ENCODE measurements around the gene PAPPA2. TPM values are rescaled to one million over a fixed set of nuclear protein-coding genes. Genes with fewer than 3 reads are reported as not detected.
A peak's percentile ranks its signal among the peaks of the same experiment; 100 is the strongest.

The PAPPA2 gene
- total RNA-seq, 2 experiments from 2014 or later = 0.19 to 0.37 TPM

- no peaks in the 10 kb centered on the region for H3K9me3 Mint-ChIP-seq
- no peaks in the 10 kb centered on the region for H3K4me1 Mint-ChIP-seq (ENCODE audit: low read depth)
- no peak for DNase-seq
- H3K27me3 Mint-ChIP-seq (ENCODE audit: low read depth) = no peaks in the 10 kb centered on the region
- intact Hi-C loops (cut with micrococcal nuclease) = no loop called here
- CTCF ChIA-PET = no interaction called here
- H3K36me3 Mint-ChIP-seq (ENCODE audit: low read depth) = no peaks in the 10 kb centered on the region
- no peak overlapping the region for H3K4me3 Mint-ChIP-seq
- H3K27ac Mint-ChIP-seq = no peak overlapping the region
Observed at GRCh38 chr1:176829261-176829660, 366.3 kb downstream of the PAPPA2 start.

DNA sequence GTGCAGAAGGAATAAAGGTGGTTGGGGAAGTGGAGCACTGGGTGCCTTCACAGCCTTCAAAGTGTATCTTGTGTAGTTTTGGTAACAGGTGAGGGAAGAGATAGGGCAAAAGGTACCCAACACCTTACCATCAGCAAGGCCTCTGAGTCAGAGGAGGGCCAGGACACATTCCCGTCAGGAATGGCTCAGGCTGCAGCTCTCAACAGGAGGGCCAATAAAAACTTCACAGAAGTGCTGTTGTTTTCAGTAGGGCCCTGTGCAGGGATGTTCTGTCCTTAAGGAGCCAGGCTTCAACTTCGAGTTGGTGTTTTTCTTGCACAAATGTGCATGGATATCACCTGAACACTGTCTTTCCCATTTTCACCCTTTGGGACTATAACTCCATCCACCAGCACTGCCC lies 368.2 kb downstream of the PAPPA2 start:
- no peak overlapping the region for H3K27ac Mint-ChIP-seq
- intact Hi-C loops (cut with micrococcal nuclease) = no loop called here
- no peaks in the 10 kb centered on the region for H3K27me3 Mint-ChIP-seq (ENCODE audit: low read depth)
- CTCF ChIA-PET = no interaction called here
- no peaks in the 10 kb centered on the region for H3K4me1 Mint-ChIP-seq (ENCODE audit: low read depth)
- no peaks in the 10 kb centered on the region for H3K9me3 Mint-ChIP-seq
- no peaks in the 10 kb centered on the region for H3K36me3 Mint-ChIP-seq (ENCODE audit: low read depth)
- no peak overlapping the region for H3K4me3 Mint-ChIP-seq
- DNase-seq = no peak

DNA sequence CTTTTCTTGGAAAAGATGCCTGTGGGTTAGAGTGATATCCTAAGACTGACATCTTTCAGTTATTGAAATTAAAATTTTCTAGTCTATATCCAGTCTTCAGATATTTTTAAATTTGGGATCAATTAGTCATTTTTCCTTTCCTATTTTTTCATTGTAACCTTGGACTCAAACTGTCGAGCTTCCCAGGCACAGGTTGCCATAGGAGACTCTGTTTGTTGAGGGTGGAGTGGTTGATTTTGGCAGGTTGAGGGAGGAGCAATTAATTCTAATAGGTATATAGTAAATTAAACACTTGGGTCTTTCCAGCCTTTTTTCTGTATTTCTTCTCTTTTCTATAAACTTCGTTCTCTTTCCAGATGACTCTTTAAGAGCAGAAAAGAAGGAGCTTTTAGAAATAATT lies 374.7 kb downstream of the PAPPA2 start:
- H3K27me3 Mint-ChIP-seq (ENCODE audit: low read depth) = peaks cover 5% of the 10 kb centered on the region
- DNase-seq = no peak

DNA sequence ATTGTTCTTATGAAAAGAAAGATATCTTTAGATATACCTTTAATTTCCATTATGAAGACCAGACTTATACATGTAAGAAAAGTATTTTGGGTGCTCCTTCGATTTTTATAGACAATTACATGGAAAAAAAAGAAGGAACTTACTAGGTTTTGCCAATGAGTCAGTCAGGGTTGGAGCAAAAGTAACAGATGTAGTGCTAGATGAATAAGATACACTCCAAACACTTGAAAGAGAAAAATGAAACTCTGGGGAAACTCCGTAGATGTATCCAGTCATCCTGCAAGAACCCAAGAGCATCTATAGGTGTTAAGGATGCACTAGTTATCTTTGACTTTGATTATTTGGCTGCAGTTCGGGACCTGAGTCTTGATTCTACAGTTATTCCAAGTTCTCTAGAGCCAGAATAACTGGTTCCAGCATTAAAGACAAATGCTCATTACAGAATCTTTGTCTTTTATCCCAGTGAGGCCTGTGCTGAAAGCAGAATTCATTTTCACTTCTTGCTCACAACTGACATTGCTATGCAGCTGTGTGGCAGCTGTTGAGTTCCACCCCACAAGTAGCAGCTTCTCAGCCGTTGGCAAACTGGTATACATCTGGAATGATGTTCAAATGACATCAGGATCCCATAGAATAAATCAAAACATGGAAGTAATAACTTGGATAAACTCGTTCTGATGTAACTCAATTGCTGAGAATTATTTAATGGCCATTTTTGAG lies 375.5 kb downstream of the PAPPA2 start:
- H3K4me3 Mint-ChIP-seq = no peak overlapping the region
- peaks cover 5% of the 10 kb centered on the region for H3K27me3 Mint-ChIP-seq (ENCODE audit: low read depth)
- H3K27ac Mint-ChIP-seq = no peak overlapping the region
- H3K9me3 Mint-ChIP-seq = no peaks in the 10 kb centered on the region
- no peaks in the 10 kb centered on the region for H3K4me1 Mint-ChIP-seq (ENCODE audit: low read depth)
- intact Hi-C loops (cut with micrococcal nuclease) = no loop called here
- no peak for DNase-seq
- no peaks in the 10 kb centered on the region for H3K36me3 Mint-ChIP-seq (ENCODE audit: low read depth)
- CTCF ChIA-PET = no interaction called here

More for the DNA sequence above, 374.7 kb downstream of the PAPPA2 start:
- Mint-ChIP-seq H3K4me3 (no peak overlapping the region), H3K27ac (no peak overlapping the region), H3K36me3 (ENCODE audit: low read depth) (no peaks in the 10 kb centered on the region), H3K9me3 (no peaks in the 10 kb centered on the region), H3K4me1 (ENCODE audit: low read depth) (no peaks in the 10 kb centered on the region)
- CTCF ChIA-PET = interaction anchor here (0.7 kb wide), 1 partner anchor 9 kb away, joined by 3 read pairs; no protein-coding TSS in a partner anchor
- intact Hi-C loops (cut with micrococcal nuclease) = no loop called here

DNA sequence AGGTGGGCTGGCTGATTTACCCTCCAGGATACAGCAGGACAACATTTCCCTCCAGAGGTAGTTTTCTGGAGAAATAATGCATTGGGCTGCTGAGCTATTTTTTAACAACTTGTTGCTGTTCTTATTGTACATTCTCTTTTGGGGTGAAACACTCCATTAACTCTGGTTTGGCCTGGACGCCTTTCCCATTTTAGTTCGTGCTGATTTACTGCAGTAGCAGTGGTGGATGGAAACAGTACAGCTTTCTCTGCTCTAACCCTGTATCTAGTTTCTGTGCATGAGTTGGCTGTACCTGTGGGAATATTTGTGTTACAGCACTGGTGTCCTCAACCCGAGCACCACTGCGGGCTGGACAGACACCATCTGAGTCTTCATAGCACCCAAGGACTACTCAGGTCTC lies 376.2 kb downstream of the PAPPA2 start:
- Mint-ChIP-seq H3K9me3 (no peaks in the 10 kb centered on the region), H3K27me3 (ENCODE audit: low read depth) (peaks cover 5% of the 10 kb centered on the region), H3K4me1 (ENCODE audit: low read depth) (no peaks in the 10 kb centered on the region), H3K36me3 (ENCODE audit: low read depth) (no peaks in the 10 kb centered on the region), H3K27ac (no peak overlapping the region), H3K4me3 (no peak overlapping the region)
- intact Hi-C loops (cut with micrococcal nuclease) = no loop called here
- DNase-seq = no peak
- CTCF ChIA-PET = no interaction called here

GRCh38 chr1:176841238-176841637 lies 378.3 kb downstream of the PAPPA2 start:
- Mint-ChIP-seq H3K4me3 (no peak overlapping the region), H3K9me3 (no peaks in the 10 kb centered on the region), H3K27me3 (ENCODE audit: low read depth) (peaks cover 5% of the 10 kb centered on the region), H3K4me1 (ENCODE audit: low read depth) (no peaks in the 10 kb centered on the region), H3K36me3 (ENCODE audit: low read depth) (no peaks in the 10 kb centered on the region), H3K27ac (no peak overlapping the region)
- intact Hi-C loops (cut with micrococcal nuclease) = no loop called here
- CTCF ChIA-PET = no interaction called here
- no peak for DNase-seq

GRCh38 chr1:176843352-176844297 lies 380.6 kb downstream of the PAPPA2 start:
- CTCF ChIA-PET = no interaction called here
- Mint-ChIP-seq H3K36me3 (ENCODE audit: low read depth) (no peaks in the 10 kb centered on the region), H3K4me3 (no peak overlapping the region), H3K9me3 (no peaks in the 10 kb centered on the region), H3K27ac (no peak overlapping the region), H3K27me3 (ENCODE audit: low read depth) (peaks cover 11% of the 10 kb centered on the region), H3K4me1 (ENCODE audit: low read depth) (no peaks in the 10 kb centered on the region)
- intact Hi-C loops (cut with micrococcal nuclease) = no loop called here
- peak; percentile 5 for DNase-seq

DNA sequence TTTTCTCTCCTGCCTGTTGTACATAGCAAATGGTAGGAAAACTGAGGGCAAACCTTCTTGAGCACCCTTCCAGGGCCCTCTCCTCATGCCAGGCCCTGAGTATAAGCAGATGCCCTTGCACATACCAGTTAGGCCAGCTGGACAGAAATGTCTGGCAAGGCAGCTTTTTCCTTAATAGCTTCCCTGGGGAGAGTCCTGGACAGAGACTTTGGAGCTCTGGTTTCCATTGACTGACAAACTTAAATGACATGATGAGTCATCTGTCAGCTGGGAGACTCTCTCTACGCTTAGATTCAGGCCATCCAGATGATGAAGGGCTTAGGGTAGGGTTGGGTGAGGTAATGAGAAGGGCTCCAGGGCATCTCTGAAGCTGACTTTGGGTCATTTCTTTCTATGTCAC lies 384.1 kb downstream of the PAPPA2 start:
- CTCF ChIA-PET = interaction anchor here (0.6 kb wide), 1 partner anchor 10 kb away, joined by 3 read pairs; no protein-coding TSS in a partner anchor
- H3K4me1 Mint-ChIP-seq (ENCODE audit: low read depth) = no peaks in the 10 kb centered on the region
- no peaks in the 10 kb centered on the region for H3K9me3 Mint-ChIP-seq
- H3K27me3 Mint-ChIP-seq (ENCODE audit: low read depth) = peaks cover 9% of the 10 kb centered on the region
- DNase-seq = no peak
- H3K27ac Mint-ChIP-seq = no peak overlapping the region
- no peak overlapping the region for H3K4me3 Mint-ChIP-seq
- intact Hi-C loops (cut with micrococcal nuclease) = no loop called here
- H3K36me3 Mint-ChIP-seq (ENCODE audit: low read depth) = no peaks in the 10 kb centered on the region

DNA sequence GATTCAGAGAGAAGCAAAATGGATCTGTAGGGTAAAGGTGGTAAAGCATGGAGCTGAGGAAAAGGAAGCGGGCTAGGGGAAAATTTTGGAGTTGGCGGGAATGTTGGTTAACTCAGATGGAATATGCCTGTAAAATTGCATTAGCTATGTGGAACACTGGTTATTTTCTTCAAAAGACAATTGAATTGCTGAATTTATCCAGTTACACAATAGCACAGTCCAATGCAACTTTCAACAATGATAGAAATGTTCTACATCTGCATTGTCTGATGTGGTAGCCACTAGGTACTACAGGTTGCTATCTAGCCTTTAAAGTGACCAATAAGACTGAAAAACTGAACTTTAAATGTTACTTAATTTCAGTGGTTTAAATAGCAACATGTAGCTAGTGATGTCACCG lies 386.3 kb downstream of the PAPPA2 start:
- intact Hi-C loops (cut with micrococcal nuclease) = no loop called here
- Mint-ChIP-seq H3K27ac (no peak overlapping the region), H3K36me3 (ENCODE audit: low read depth) (no peaks in the 10 kb centered on the region), H3K27me3 (ENCODE audit: low read depth) (peaks cover 11% of the 10 kb centered on the region), H3K9me3 (no peaks in the 10 kb centered on the region), H3K4me3 (no peak overlapping the region), H3K4me1 (ENCODE audit: low read depth) (no peaks in the 10 kb centered on the region)
- DNase-seq = no peak
- CTCF ChIA-PET = interaction anchor here (1.0 kb wide), 1 partner anchor 23 kb away, joined by 3 read pairs; no protein-coding TSS in a partner anchor

GRCh38 chr1:176850871-176851270 lies 387.9 kb downstream of the PAPPA2 start:
- H3K27me3 Mint-ChIP-seq (ENCODE audit: low read depth) = peaks cover 11% of the 10 kb centered on the region
- intact Hi-C loops (cut with micrococcal nuclease) = no loop called here
- no peaks in the 10 kb centered on the region for H3K4me1 Mint-ChIP-seq (ENCODE audit: low read depth)
- no peak overlapping the region for H3K27ac Mint-ChIP-seq
- CTCF ChIA-PET = no interaction called here
- DNase-seq = no peak
- H3K36me3 Mint-ChIP-seq (ENCODE audit: low read depth) = no peaks in the 10 kb centered on the region
- H3K4me3 Mint-ChIP-seq = no peak overlapping the region
- no peaks in the 10 kb centered on the region for H3K9me3 Mint-ChIP-seq

DNA sequence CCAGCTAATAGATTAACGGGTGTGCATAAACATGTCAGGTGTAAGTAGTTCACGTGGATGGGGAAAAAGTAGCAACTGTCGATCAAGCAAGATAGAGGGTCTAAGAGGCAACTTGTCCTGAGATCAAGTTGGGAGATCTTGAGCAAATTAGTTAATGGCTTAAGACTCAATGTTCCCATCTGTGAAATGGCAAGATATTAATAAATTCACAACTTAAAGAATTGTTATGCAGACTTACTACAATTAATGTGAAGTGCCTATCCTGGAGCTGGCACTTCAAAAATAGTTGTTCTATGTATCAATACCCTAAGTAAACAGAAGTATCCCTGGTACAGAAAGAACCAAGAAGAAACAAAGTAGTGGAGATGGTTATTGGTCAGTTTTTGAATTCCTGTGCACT lies 389.1 kb downstream of the PAPPA2 start:
- intact Hi-C loops (cut with micrococcal nuclease) = no loop called here
- Mint-ChIP-seq H3K4me1 (ENCODE audit: low read depth) (no peaks in the 10 kb centered on the region), H3K36me3 (ENCODE audit: low read depth) (no peaks in the 10 kb centered on the region), H3K27me3 (ENCODE audit: low read depth) (peaks cover 10% of the 10 kb centered on the region), H3K9me3 (no peaks in the 10 kb centered on the region), H3K4me3 (no peak overlapping the region), H3K27ac (no peak overlapping the region)
- DNase-seq = no peak
- CTCF ChIA-PET = no interaction called here

- Mint-ChIP-seq H3K27ac (no peak overlapping the region), H3K36me3 (ENCODE audit: low read depth) (no peaks in the 10 kb centered on the region), H3K4me1 (ENCODE audit: low read depth) (no peaks in the 10 kb centered on the region), H3K9me3 (no peaks in the 10 kb centered on the region), H3K4me3 (no peak overlapping the region), H3K27me3 (ENCODE audit: low read depth) (peaks cover 7% of the 10 kb centered on the region)
- no peak for DNase-seq
- intact Hi-C loops (cut with micrococcal nuclease) = no loop called here
- CTCF ChIA-PET = no interaction called here
Observed at GRCh38 chr1:176853503-176853902, 390.5 kb downstream of the PAPPA2 start.

DNA sequence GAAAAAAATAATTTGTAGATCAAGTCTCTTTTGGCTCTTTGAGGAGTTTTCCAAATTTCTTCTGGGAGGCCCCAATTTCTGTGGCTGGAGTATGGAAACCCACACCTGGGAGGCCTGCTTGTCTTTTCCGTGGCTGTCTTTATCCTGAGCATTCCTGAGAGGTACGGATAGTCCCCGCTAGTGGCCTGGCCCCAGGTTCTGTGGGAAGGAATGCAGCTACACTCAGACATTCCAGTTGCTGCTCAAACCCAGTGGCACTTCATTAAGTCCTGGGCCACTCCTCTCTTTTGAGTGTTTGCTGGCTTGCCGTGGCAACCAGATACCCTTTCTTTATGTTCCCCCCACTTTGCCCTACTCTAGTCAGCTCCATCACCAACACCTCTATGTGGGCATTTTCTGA lies 391.1 kb downstream of the PAPPA2 start:
- CTCF ChIA-PET = no interaction called here
- Mint-ChIP-seq H3K9me3 (no peaks in the 10 kb centered on the region), H3K36me3 (ENCODE audit: low read depth) (no peaks in the 10 kb centered on the region), H3K27me3 (ENCODE audit: low read depth) (peaks cover 7% of the 10 kb centered on the region), H3K4me1 (ENCODE audit: low read depth) (no peaks in the 10 kb centered on the region), H3K4me3 (no peak overlapping the region), H3K27ac (no peak overlapping the region)
- intact Hi-C loops (cut with micrococcal nuclease) = no loop called here
- no peak for DNase-seq

Measured in activated naive CD4-positive, alpha-beta T cell treated with anti-CD3 and anti-CD28 coated beads for 36 hours (primary cell).